HG02943 (cell line): ENCODE measurements around the gene TICAM2.
A peak's percentile ranks its signal among the peaks of the same experiment; 100 is the strongest.

ENCODE experiments used
- ATAC-seq: cut with Tn5 transposase; IDR thresholded peaks from one replicate; pipeline ENCODE4 v1.9.1; 2021; ENCODE audit warnings: mild to moderate bottlenecking, low read depth, moderate library complexity; ENCODE audit not compliant: unreplicated experiment

Gene TICAM2

GRCh38 chr5:115573133-115573532, 29.1 kb downstream of the TICAM2 start:
- no peak for ATAC-seq

- ATAC-seq: no peak
Measured at GRCh38 chr5:115571441-115571878, 30.8 kb downstream of the TICAM2 start.

GRCh38 chr5:115568668-115569067, 33.6 kb downstream of the TICAM2 start:
- no peak for ATAC-seq

- no peak for ATAC-seq
Measured at GRCh38 chr5:115565233-115565632, 37.0 kb downstream of the TICAM2 start.

- ATAC-seq: no peak
Measured at GRCh38 chr5:115561176-115561575, 41.1 kb downstream of the TICAM2 start.

- no peak for ATAC-seq
Measured at GRCh38 chr5:115559524-115559923, 42.8 kb downstream of the TICAM2 start.

GRCh38 chr5:115558388-115558956, 43.8 kb downstream of the TICAM2 start:
- ATAC-seq: no peak

GRCh38 chr5:115557667-115558387, 44.5 kb downstream of the TICAM2 start:
- no peak for ATAC-seq

GRCh38 chr5:115556276-115556675, 46.0 kb downstream of the TICAM2 start:
- no peak for ATAC-seq

- no peak for ATAC-seq
Measured at GRCh38 chr5:115555084-115555633, 47.1 kb downstream of the TICAM2 start.

- no peak for ATAC-seq
Measured at GRCh38 chr5:115553082-115553481, 49.2 kb downstream of the TICAM2 start.

GRCh38 chr5:115551415-115551814, 50.9 kb downstream of the TICAM2 start:
- no peak for ATAC-seq

GRCh38 chr5:115549154-115549553, 53.1 kb downstream of the TICAM2 start:
- ATAC-seq: no peak

GRCh38 chr5:115548683-115549082, 53.6 kb downstream of the TICAM2 start:
- no peak for ATAC-seq

GRCh38 chr5:115545351-115545882, 56.9 kb downstream of the TICAM2 start:
- ATAC-seq: no peak

GRCh38 chr5:115544436-115545350, 57.6 kb downstream of the TICAM2 start, which contains the start of gene FEM1C:
TSS of gene FEM1C (minus strand) at chr5:115544775. CDS start at chr5:115543493, 1,282 bp downstream.
- ATAC-seq: peak; percentile 96

- peak; percentile 23 for ATAC-seq
Measured at GRCh38 chr5:115544043-115544435, 58.2 kb downstream of the TICAM2 start.

- peak; percentile 47 for ATAC-seq
Measured at GRCh38 chr5:115543365-115544042, 58.8 kb downstream of the TICAM2 start.

- ATAC-seq: no peak
Measured at GRCh38 chr5:115542651-115543364, 59.5 kb downstream of the TICAM2 start.
